ENCODE data around the gene TBRG1.

Gene TBRG1

GRCh38 chr11:124639186-124639585 is 16.5 kb downstream of the TBRG1 start:
- H3K27me3 ChIP-seq (ENCODE audit: insufficient read depth, poor library complexity, severe bottlenecking): no peaks in the 10 kb centered on the region
- no peak overlapping the region for H3K4me3 ChIP-seq (replicated peaks; ENCODE audit: insufficient read depth, low read length)

GRCh38 chr11:124640666-124641065 is 18.0 kb downstream of the TBRG1 start:
- Histone ChIP-seq H3K27me3 (ENCODE audit: insufficient read depth, poor library complexity, severe bottlenecking) (no peaks in the 10 kb centered on the region), H3K27ac (replicated peaks) (no peak overlapping the region), H3K4me3 (replicated peaks; ENCODE audit: insufficient read depth, low read length) (no peak overlapping the region)
- TF ChIP-seq GABPA (IDR thresholded peaks at IDR 0.05; ENCODE audit: low read depth) (no peak), POLR2AphosphoS5 (IDR thresholded peaks at IDR 0.05; ENCODE audit: low read depth) (no peak), CTCF (IDR thresholded peaks at IDR 0.05; ENCODE audit: insufficient read depth, low read length) (no peak), REST (IDR thresholded peaks at IDR 0.05; ENCODE audit: insufficient replicate concordance, low read depth) (no peak), SPI1 (IDR thresholded peaks at IDR 0.05; ENCODE audit: borderline replicate concordance, low read depth) (no peak)
- DNase-seq (ENCODE audit: low read depth in 1 of 2, low spot score in 1 of 2): no peak

More at GRCh38 chr11:124639186-124639585, 16.5 kb downstream of the TBRG1 start:
- H3K27ac ChIP-seq (replicated peaks): no peak overlapping the region
- TF ChIP-seq POLR2AphosphoS5 (IDR thresholded peaks at IDR 0.05; ENCODE audit: low read depth) (no peak), CTCF (IDR thresholded peaks at IDR 0.05; ENCODE audit: insufficient read depth, low read length) (no peak), SPI1 (IDR thresholded peaks at IDR 0.05; ENCODE audit: borderline replicate concordance, low read depth) (no peak), REST (IDR thresholded peaks at IDR 0.05; ENCODE audit: insufficient replicate concordance, low read depth) (no peak), GABPA (IDR thresholded peaks at IDR 0.05; ENCODE audit: low read depth) (no peak)
- no peak for DNase-seq (ENCODE audit: low read depth in 1 of 2, low spot score in 1 of 2)

GRCh38 chr11:124642628-124643027 is 20.0 kb downstream of the TBRG1 start:
- TF ChIP-seq REST (IDR thresholded peaks at IDR 0.05; ENCODE audit: insufficient replicate concordance, low read depth): no peak
- TF ChIP-seq GABPA (IDR thresholded peaks at IDR 0.05; ENCODE audit: low read depth): no peak
- no peak for TF ChIP-seq CTCF (IDR thresholded peaks at IDR 0.05; ENCODE audit: insufficient read depth, low read length)
- no peak for TF ChIP-seq POLR2AphosphoS5 (IDR thresholded peaks at IDR 0.05; ENCODE audit: low read depth)
- no peak for TF ChIP-seq SPI1 (IDR thresholded peaks at IDR 0.05; ENCODE audit: borderline replicate concordance, low read depth)
- H3K4me3 ChIP-seq (replicated peaks; ENCODE audit: insufficient read depth, low read length): no peak overlapping the region
- no peaks in the 10 kb centered on the region for H3K27me3 ChIP-seq (ENCODE audit: insufficient read depth, poor library complexity, severe bottlenecking)
- DNase-seq (ENCODE audit: low read depth in 1 of 2, low spot score in 1 of 2): no peak
- H3K27ac ChIP-seq (replicated peaks): no peak overlapping the region

Measured in HL-60 (cell line).